Measurements from ENCODE around the gene GLMP.

GLMP gene

DNA sequence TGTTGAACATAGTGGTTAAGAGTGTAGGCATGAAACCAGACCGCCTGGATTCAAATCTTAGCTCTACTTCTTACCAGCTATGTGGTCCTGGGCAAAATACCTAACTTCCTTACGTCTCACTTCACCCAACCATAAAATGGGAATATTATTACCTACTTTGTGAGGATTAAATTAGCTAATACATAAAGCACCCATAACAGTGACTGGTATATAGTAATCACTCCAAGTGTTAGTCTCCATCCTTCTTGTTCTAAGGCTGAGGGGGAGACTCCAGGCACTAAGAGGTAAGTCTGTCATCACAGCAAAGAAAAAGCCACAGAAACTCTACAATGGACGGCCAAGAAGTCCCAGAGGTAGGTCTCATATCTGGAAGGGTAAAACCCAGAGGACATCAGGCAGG, 15.6 kb downstream of the GLMP start:
- H3K9me3 ChIP-seq (ENCODE audit: insufficient read depth, low read length), result no peaks in the 10 kb centered on the region
- H3K4me3 ChIP-seq (ENCODE audit: low read length), result no peak overlapping the region
- no peak overlapping the region for H3K27ac ChIP-seq (ENCODE audit: low read length)
- H3K79me2 ChIP-seq (ENCODE audit: low read length), result peaks cover 62% of the 10 kb centered on the region
- peaks cover 5% of the 10 kb centered on the region for H4K20me1 ChIP-seq (ENCODE audit: insufficient read depth, low read length)
- H3K4me1 ChIP-seq (ENCODE audit: low read length), result peaks cover 19% of the 10 kb centered on the region
- TF ChIP-seq, protein P1, sequence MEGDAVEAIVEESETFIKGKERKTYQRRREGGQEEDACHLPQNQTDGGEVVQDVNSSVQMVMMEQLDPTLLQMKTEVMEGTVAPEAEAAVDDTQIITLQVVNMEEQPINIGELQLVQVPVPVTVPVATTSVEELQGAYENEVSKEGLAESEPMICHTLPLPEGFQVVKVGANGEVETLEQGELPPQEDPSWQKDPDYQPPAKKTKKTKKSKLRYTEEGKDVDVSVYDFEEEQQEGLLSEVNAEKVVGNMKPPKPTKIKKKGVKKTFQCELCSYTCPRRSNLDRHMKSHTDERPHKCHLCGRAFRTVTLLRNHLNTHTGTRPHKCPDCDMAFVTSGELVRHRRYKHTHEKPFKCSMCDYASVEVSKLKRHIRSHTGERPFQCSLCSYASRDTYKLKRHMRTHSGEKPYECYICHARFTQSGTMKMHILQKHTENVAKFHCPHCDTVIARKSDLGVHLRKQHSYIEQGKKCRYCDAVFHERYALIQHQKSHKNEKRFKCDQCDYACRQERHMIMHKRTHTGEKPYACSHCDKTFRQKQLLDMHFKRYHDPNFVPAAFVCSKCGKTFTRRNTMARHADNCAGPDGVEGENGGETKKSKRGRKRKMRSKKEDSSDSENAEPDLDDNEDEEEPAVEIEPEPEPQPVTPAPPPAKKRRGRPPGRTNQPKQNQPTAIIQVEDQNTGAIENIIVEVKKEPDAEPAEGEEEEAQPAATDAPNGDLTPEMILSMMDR (IDR thresholded peaks at IDR 0.05; ENCODE audit: low read depth, low read length), result no peak
- no peak for TF ChIP-seq EZH2phosphoT487 (IDR thresholded peaks at IDR 0.05; ENCODE audit: low read depth)
- no peak overlapping the region for H3K4me2 ChIP-seq (ENCODE audit: low read length)
- H3K36me3 ChIP-seq (replicated peaks; ENCODE audit: low read depth, low read length), result peaks cover 41% of the 10 kb centered on the region
- no peak overlapping the region for H3K9ac ChIP-seq (ENCODE audit: low read length)
- no peak overlapping the region for H2AFZ ChIP-seq (ENCODE audit: low read depth, low read length)
- H3K27me3 ChIP-seq (ENCODE audit: low read depth, low read length), result no peaks in the 10 kb centered on the region

DNA sequence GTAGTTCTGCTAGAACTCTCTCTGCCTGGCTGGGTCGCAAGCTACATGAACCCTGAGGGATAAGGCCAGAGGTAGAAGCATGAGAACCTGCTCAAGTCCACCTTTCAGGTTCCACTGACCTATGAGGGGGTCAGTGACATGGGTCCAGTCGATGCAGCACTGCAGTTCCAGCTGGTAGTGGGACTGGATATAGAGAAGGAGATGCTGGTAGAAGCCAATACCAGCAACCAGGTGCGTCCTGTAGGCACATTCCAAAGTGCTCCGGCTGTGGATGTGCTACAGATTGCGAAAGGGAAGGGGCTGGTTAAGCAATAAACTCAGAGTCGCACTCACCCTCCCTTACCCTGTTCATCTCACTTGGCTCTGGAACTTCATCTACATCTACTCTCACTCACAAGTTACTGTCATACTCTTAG, 18.5 kb downstream of the GLMP start:
- peaks cover 42% of the 10 kb centered on the region for H3K79me2 ChIP-seq (ENCODE audit: low read length)
- H3K4me2 ChIP-seq (ENCODE audit: low read length), result no peak overlapping the region
- H3K27me3 ChIP-seq (ENCODE audit: low read depth, low read length), result no peaks in the 10 kb centered on the region
- H3K4me3 ChIP-seq (ENCODE audit: low read length), result no peak overlapping the region
- no peaks in the 10 kb centered on the region for H3K9me3 ChIP-seq (ENCODE audit: insufficient read depth, low read length)
- no peak overlapping the region for H2AFZ ChIP-seq (ENCODE audit: low read depth, low read length)
- TF ChIP-seq, protein P1 (IDR thresholded peaks at IDR 0.05; ENCODE audit: low read depth, low read length), result no peak
- no peak for TF ChIP-seq EZH2phosphoT487 (IDR thresholded peaks at IDR 0.05; ENCODE audit: low read depth)
- peaks cover 5% of the 10 kb centered on the region for H4K20me1 ChIP-seq (ENCODE audit: insufficient read depth, low read length)
- H3K36me3 ChIP-seq (replicated peaks; ENCODE audit: low read depth, low read length), result peaks cover 69% of the 10 kb centered on the region
- no peak overlapping the region for H3K9ac ChIP-seq (ENCODE audit: low read length)
- no peak overlapping the region for H3K27ac ChIP-seq (ENCODE audit: low read length)
- peaks cover 12% of the 10 kb centered on the region for H3K4me1 ChIP-seq (ENCODE audit: low read length)

DNA sequence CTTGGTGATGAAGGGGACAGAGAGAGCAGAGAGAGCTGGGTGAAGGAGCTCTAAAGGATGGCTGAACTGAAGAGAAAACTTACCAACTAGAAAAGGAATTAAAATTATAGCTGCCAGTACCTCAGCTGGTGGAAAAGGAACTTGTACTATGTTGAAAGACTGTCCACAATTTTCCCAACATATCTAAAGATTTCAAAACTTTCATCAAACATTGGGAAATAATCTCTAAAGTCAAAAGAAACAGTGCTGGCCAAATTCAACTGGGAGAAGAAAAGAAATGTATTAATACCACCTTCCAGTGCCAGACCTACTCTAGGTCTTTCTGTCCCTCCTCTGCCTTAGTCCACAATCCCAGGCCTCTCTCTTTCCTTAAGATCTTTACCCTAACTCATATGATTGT, 18.9 kb downstream of the GLMP start:
- Histone ChIP-seq H3K4me3 (ENCODE audit: low read length) (no peak overlapping the region), H3K4me2 (ENCODE audit: low read length) (no peak overlapping the region), H3K36me3 (replicated peaks; ENCODE audit: low read depth, low read length) (peaks cover 72% of the 10 kb centered on the region), H3K27ac (ENCODE audit: low read length) (no peak overlapping the region), H3K4me1 (ENCODE audit: low read length) (peaks cover 12% of the 10 kb centered on the region), H3K9ac (ENCODE audit: low read length) (no peak overlapping the region), H2AFZ (ENCODE audit: low read depth, low read length) (no peak overlapping the region), H3K9me3 (ENCODE audit: insufficient read depth, low read length) (no peaks in the 10 kb centered on the region), H4K20me1 (ENCODE audit: insufficient read depth, low read length) (peaks cover 5% of the 10 kb centered on the region), H3K79me2 (ENCODE audit: low read length) (peaks cover 38% of the 10 kb centered on the region), H3K27me3 (ENCODE audit: low read depth, low read length) (no peaks in the 10 kb centered on the region)
- TF ChIP-seq, protein P1 (IDR thresholded peaks at IDR 0.05; ENCODE audit: low read depth, low read length), result no peak

DNA sequence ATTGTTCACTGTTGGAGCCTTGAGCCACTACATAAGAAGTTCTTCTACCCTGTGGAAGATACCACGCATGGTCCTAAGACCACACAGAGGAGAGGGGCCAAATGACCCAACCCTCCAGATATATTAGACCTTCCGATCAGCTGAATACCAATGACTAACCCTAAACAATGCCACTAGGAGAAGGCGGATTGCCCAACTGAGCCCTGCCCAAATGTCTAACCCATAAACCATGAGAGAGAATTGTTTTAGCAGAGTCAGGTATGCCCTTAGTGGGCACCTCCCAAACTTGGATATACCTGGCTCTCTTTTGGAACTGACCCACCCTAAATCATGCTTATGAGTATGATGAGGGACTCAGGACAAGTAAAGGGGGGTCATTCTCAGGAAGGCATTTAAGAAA, 25.2 kb downstream of the GLMP start:
- Histone ChIP-seq H2AFZ (ENCODE audit: low read depth, low read length) (no peak overlapping the region), H3K36me3 (replicated peaks; ENCODE audit: low read depth, low read length) (peaks cover 70% of the 10 kb centered on the region), H3K4me3 (ENCODE audit: low read length) (no peak overlapping the region), H3K27ac (ENCODE audit: low read length) (no peak overlapping the region), H3K27me3 (ENCODE audit: low read depth, low read length) (no peaks in the 10 kb centered on the region), H4K20me1 (ENCODE audit: insufficient read depth, low read length) (no peaks in the 10 kb centered on the region), H3K9ac (ENCODE audit: low read length) (no peak overlapping the region), H3K4me2 (ENCODE audit: low read length) (no peak overlapping the region), H3K79me2 (ENCODE audit: low read length) (no peaks in the 10 kb centered on the region), H3K4me1 (ENCODE audit: low read length) (no peaks in the 10 kb centered on the region), H3K9me3 (ENCODE audit: insufficient read depth, low read length) (no peaks in the 10 kb centered on the region)
- TF ChIP-seq EZH2phosphoT487 (IDR thresholded peaks at IDR 0.05; ENCODE audit: low read depth), result no peak
- TF ChIP-seq, protein P1 (IDR thresholded peaks at IDR 0.05; ENCODE audit: low read depth, low read length), result no peak

All from OCI-LY3 (cell line).